ENCODE measurements around the gene FSIP1.

DNA sequence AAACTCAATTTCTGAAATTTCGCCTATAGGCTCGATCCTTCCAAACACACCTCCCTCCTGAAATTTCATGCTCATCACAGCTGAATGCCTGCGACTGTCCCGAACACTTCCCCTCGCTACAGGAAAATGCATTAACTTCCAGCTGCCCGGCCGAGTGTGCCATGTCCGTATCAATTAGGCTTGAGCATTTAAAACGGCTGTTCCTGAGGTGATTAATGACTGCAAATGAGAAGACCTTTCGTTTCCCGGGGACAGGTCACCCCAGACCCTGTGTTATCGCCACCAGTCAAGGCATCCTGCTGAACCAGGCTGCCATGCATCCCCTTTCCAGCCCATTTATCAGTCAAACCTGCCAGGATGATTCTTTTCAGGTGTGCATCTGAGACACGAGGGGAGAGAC is 138.5 kb downstream of the FSIP1 start:
- TF ChIP-seq, protein P1, sequence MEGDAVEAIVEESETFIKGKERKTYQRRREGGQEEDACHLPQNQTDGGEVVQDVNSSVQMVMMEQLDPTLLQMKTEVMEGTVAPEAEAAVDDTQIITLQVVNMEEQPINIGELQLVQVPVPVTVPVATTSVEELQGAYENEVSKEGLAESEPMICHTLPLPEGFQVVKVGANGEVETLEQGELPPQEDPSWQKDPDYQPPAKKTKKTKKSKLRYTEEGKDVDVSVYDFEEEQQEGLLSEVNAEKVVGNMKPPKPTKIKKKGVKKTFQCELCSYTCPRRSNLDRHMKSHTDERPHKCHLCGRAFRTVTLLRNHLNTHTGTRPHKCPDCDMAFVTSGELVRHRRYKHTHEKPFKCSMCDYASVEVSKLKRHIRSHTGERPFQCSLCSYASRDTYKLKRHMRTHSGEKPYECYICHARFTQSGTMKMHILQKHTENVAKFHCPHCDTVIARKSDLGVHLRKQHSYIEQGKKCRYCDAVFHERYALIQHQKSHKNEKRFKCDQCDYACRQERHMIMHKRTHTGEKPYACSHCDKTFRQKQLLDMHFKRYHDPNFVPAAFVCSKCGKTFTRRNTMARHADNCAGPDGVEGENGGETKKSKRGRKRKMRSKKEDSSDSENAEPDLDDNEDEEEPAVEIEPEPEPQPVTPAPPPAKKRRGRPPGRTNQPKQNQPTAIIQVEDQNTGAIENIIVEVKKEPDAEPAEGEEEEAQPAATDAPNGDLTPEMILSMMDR (IDR thresholded peaks at IDR 0.05) = no peak
- TF ChIP-seq POLR2A (IDR thresholded peaks at IDR 0.05) (no peak), EP300 (IDR thresholded peaks at IDR 0.05) (no peak)

Measured in tibial nerve (tissue), 4 donors.